ENCODE results near the gene IQSEC3.

Gene IQSEC3

GRCh38 chr12:176321-177181, 110.0 kb downstream of the IQSEC3 start:
- TF ChIP-seq CTCF (conservative IDR thresholded peaks at IDR 0.05) (no peak), ZFX (IDR thresholded peaks at IDR 0.05) (no peak)
- H3K27ac ChIP-seq: no peak overlapping the region

- TF ChIP-seq CTCF (conservative IDR thresholded peaks at IDR 0.05): no peak
- TF ChIP-seq ZFX (IDR thresholded peaks at IDR 0.05): no peak
- no peak overlapping the region for H3K27ac ChIP-seq
Observed at GRCh38 chr12:177336-177979, 110.9 kb downstream of the IQSEC3 start.

GRCh38 chr12:177980-178828, 111.6 kb downstream of the IQSEC3 start:
- H3K27ac ChIP-seq: no peak overlapping the region
- TF ChIP-seq CTCF (conservative IDR thresholded peaks at IDR 0.05) (no peak), ZFX (IDR thresholded peaks at IDR 0.05) (no peak)

GRCh38 chr12:178829-179109, 112.2 kb downstream of the IQSEC3 start:
- TF ChIP-seq ZFX (IDR thresholded peaks at IDR 0.05) (no peak), CTCF (conservative IDR thresholded peaks at IDR 0.05) (no peak)
- H3K27ac ChIP-seq: peak overlapping the region; percentile 4; the same call in 1 of the 2 replicates

- no peak for TF ChIP-seq CTCF (conservative IDR thresholded peaks at IDR 0.05)
- TF ChIP-seq ZFX (IDR thresholded peaks at IDR 0.05): no peak
- peak overlapping the region; percentile 4; the same call in 1 of the 2 replicates for H3K27ac ChIP-seq
Observed at GRCh38 chr12:179131-179884, 112.7 kb downstream of the IQSEC3 start.

- H3K27ac ChIP-seq: no peak overlapping the region
- TF ChIP-seq CTCF (conservative IDR thresholded peaks at IDR 0.05): no peak
- no peak for TF ChIP-seq ZFX (IDR thresholded peaks at IDR 0.05)
Observed at GRCh38 chr12:179885-180284, 113.3 kb downstream of the IQSEC3 start.
